Stomach (tissue), 4 donors: ENCODE results near the gene CACNA2D4.

Experiments
- EP300 ChIP-seq: sonication (generic); formaldehyde crosslinking; IDR thresholded peaks from one replicate; pipeline ENCODE4 v1.6.1; 2017; ENCODE audit warnings: antibody characterized with exemption
- POLR2A ChIP-seq, 4 donors: fragments of 450-650 bp; IDR thresholded peaks; one replicate each; pipeline ENCODE4 v1.6.1; 2016; ENCODE audit warnings: antibody characterized with exemption in 4 of 4, control low read depth in 2 of 4, mild to moderate bottlenecking in 1 of 4, moderate library complexity in 1 of 4
- TF ChIP-seq, protein P1 (sequence below), 7 experiments: fragments of 450-650 bp in 4 of 7; fragments of 200-600 bp in 3 of 7; sonication (generic) in 3 of 7; IDR thresholded peaks; one replicate each; pipeline ENCODE4 v1.5.1; 2016 to 2019; ENCODE audit warnings: antibody characterized with exemption in 7 of 7, control low read depth in 2 of 7, mild to moderate bottlenecking in 1 of 7

- TF ChIP-seq, protein P1, sequence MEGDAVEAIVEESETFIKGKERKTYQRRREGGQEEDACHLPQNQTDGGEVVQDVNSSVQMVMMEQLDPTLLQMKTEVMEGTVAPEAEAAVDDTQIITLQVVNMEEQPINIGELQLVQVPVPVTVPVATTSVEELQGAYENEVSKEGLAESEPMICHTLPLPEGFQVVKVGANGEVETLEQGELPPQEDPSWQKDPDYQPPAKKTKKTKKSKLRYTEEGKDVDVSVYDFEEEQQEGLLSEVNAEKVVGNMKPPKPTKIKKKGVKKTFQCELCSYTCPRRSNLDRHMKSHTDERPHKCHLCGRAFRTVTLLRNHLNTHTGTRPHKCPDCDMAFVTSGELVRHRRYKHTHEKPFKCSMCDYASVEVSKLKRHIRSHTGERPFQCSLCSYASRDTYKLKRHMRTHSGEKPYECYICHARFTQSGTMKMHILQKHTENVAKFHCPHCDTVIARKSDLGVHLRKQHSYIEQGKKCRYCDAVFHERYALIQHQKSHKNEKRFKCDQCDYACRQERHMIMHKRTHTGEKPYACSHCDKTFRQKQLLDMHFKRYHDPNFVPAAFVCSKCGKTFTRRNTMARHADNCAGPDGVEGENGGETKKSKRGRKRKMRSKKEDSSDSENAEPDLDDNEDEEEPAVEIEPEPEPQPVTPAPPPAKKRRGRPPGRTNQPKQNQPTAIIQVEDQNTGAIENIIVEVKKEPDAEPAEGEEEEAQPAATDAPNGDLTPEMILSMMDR (IDR thresholded peaks at IDR 0.05) = no peak
- TF ChIP-seq POLR2A (IDR thresholded peaks at IDR 0.05) (no peak), EP300 (no peak)
Observed at GRCh38 chr12:1939331-1939730, 20.9 kb upstream of the CACNA2D4 start.
